Dedifferentiated amniotic fluid mesenchymal stem cell (primary cell): ENCODE results near the gene MBD5.
"Not testable (repeated sequence)": the region's sequence is repeated elsewhere in the genome, so short reads cannot be mapped to it uniquely, and the experiment has no call there.

ENCODE experiments used
- DNase-seq: peaks from one replicate; pipeline ENCODE4 v3.0.0-alpha.2; 2016; ENCODE audit errors: extremely low spot score

The MBD5 gene

DNA sequence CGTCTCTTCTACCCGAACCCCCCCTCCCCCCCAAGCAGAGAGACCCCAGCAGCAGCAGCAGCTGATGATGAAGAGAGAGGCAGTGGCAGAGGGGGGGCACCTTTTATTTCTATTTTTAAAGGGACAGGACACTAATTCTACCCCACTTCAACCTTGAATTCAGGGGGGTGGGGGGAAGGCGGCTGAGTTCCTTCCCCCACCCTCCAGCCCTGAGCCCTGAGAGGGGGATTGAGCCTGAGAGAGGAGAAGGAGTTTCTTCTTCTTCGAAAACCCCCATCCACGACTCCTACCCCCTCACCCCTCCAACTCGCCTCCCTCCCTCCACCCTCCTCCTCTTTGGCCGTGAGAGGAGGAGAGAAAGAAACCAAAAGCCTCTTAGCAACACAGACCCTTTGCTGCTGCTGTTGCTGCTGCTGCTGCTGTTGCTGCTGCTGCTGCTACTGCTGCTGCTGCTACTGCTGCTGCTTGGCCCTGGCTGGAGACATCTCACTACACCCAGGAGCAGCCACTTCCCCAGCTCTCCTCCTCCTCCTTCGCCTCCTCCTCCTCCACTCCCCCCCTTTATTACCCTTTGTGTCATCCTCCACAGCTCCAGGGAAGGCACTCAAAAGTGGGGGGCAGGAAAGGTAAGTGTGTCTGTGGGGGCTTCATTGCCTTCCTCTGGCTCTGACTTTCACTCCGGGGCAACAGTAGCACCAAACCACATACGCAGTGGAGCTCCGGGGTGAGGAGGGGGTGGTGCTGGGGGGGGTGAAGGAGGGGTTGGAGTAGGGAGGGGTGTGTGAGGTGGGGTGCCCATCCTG lies at the start of gene MBD5:
TSS of gene MBD5 (plus strand) at position 33 of the 803 bp plus-strand sequence.
- DNase-seq, result peak; percentile 48

GRCh38 chr2:147976102-147976501 lies 44.8 kb upstream of the MBD5 start:
- no peak for DNase-seq

GRCh38 chr2:147977679-147978078 lies 43.2 kb upstream of the MBD5 start:
- no peak for DNase-seq

GRCh38 chr2:147980940-147981528 lies 39.9 kb upstream of the MBD5 start:
- no peak for DNase-seq

- no peak for DNase-seq
Measured at GRCh38 chr2:147989102-147989501, 31.8 kb upstream of the MBD5 start.

GRCh38 chr2:147989809-147990403 lies 31.0 kb upstream of the MBD5 start:
- DNase-seq, result peak; percentile 72

GRCh38 chr2:147994965-147995364 lies 25.9 kb upstream of the MBD5 start:
- not testable (repeated sequence) for DNase-seq

GRCh38 chr2:147996828-147997227 lies 24.1 kb upstream of the MBD5 start:
- no peak for DNase-seq

DNA sequence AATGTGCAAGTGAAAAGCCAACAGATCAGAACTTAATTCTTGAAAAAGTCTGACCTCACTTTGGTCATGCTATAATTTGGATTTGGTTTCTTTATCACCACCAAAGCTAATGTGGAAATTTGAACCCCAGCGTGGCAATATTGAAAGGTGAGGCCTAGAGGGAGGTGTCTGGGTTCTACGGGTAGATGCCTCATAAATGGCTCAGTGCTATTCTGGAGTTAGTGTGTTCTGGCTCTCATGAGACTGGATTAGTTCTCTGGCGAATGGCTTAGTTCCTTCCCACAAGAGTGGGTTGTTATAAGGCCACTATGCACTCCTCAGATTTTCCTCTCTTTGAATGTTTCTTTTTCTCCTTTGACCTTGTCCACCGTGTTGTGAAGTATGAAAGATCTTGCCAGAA lies 22.7 kb upstream of the MBD5 start:
- DNase-seq, result no peak

DNA sequence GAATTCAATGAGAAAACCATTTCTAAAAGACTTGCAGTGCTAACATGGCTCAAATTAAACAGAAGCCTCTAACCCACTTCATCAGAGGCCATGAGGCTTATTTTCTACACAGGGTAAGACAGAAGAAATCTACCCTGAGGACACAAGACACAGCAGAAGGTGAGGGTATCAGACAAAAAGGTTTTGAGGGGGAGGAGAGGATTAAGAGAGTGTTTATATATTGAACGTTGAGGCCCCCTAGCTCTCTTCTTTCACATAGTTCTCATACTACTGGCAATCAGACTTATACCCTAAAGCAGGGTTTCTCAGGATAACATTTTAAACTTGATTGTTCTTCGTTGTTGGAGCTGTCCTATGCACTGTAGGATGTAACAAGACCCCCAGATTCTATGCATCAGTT lies 21.8 kb upstream of the MBD5 start:
- no peak for DNase-seq

GRCh38 chr2:148000095-148000494 lies 20.8 kb upstream of the MBD5 start:
- no peak for DNase-seq

DNA sequence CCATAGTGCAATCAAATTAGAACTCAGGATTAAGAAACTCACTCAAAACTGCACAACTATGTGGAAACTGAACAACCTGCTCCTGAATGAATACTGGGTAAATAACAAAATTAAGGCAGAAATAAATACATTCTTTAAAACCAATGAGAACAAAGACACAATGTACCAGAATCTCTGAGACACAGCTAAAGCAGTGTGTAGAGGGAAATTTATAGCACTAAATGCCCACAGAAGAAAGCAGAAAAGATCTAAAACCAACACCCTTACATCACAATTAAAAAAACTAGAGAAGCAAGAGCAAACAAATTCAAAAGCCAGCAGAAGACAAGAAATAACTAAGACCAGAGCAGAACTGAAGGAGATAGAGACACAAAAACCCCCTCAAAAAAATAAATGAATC lies 18.5 kb upstream of the MBD5 start:
- not testable (repeated sequence) for DNase-seq

- DNase-seq, result no peak
Measured at GRCh38 chr2:148006249-148007007, 14.5 kb upstream of the MBD5 start.

DNA sequence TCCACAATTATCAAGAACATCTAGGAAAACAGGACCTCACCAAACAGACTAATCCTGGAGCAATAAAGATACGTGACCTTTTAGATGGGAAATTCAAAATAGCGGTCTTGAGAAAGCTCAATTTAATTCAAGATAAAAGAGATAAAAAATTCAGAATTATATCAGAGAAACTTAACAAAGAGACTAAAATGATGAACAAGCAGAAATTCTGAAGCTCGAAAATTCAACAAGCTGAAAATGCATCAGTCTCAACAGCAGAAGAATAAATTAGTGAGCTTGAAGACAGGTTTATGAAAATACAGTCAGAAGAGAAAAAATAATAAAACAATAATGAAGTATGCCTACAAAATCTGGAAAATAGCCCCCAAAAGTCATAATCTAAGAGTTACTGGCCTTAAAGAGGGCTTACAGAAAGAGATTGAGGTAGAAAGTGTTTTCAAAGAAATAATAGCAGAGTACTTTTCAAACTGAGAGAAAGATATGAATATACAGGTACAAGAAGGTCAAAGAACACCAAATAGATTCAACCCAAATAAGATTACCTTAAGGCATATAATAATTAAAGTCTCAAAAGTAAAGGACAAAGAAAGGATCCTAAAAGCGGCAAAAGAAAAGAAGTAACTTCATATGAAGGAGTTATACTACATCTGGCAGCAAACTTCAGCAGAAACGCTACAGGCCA lies 13.5 kb upstream of the MBD5 start:
- no peak for DNase-seq

- not testable (repeated sequence) for DNase-seq
Measured at GRCh38 chr2:148008411-148008810, 12.5 kb upstream of the MBD5 start.

DNA sequence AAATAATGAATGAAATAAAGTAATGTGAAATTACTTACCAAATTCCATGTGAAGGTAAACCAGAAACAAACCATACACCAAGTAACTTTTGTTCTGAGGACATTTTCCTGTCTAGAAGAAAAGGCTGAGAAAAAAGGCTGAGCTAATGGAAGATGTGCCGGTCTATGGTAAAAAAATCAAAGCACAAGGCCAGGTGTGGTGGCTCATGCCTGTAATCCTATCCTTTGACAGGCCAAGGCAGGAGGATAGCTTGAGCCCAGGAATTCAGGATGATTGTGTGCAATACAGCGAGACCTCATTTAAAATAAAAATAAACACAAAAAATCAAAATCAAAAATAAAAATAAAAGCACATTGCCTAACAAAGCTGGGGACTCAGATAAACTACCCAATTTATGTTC lies 7.0 kb upstream of the MBD5 start:
- no peak for DNase-seq

GRCh38 chr2:148014616-148015015 lies 6.3 kb upstream of the MBD5 start:
- DNase-seq, result no peak

GRCh38 chr2:148020111-148021058 lies 506 bp upstream of the MBD5 start, which contains the start of gene ORC4:
Gene ORC4, minus strand, starts transcription at chr2:148020737. Its CDS starts 44,779 bp downstream, at chr2:147975958.
- peak; percentile 100 for DNase-seq

DNA sequence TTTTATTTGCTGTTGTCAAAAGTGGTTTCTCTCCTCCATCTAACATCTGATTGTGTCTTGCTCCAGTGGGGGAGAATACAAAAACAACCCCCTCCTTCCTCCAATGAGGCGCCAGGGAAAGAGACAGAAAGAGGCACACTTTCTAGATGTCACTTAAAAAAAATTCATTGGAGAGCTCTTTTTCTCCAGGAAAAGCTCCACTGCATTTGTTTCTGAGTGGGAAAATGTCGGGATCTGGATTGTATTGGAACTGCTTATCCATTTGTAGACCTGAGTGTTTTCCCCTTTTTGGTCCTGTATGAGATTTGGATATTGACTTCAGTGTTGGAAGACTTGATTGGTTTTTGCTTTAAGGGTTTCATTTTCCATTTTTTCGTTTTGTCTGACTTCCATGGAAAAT lies 995 bp downstream of the MBD5 start:
- no peak for DNase-seq

DNA sequence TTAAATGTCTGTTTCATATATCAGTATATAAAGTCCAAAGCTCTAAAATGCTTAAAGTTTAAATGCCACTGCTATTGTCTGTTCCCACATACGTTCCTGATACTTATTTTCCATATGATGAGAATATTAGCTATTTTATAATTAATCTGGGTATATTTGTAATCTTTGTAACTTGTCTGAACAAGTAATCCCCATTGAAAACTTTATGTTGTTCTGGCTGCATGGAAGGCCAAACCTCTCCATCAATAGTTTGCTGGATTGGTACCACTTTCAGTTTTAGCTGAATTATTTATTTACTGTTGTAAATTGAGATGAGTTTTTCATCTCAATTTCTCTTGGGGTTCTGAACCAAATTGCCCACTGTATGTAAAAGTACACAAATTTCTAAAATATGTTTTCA lies 1.5 kb downstream of the MBD5 start:
- no peak for DNase-seq
